SK-N-DZ (cell line): ENCODE results near the gene SGCD.

ENCODE experiments used
- DNase-seq: peaks from one replicate; pipeline ENCODE4 v3.0.0-alpha.2; 2015; ENCODE audit warnings: low spot score
- small RNA-seq, 2 experiments: library from RNA; depleted of rRNA; stranded (forward); fragments of <200 nt; gene quantifications; one replicate each; pipeline ENCODE3, GENCODE V24; 2014

Gene SGCD

GRCh38 chr5:156778139-156778706 lies 451.3 kb downstream of the SGCD start:
- DNase-seq, result no peak

DNA sequence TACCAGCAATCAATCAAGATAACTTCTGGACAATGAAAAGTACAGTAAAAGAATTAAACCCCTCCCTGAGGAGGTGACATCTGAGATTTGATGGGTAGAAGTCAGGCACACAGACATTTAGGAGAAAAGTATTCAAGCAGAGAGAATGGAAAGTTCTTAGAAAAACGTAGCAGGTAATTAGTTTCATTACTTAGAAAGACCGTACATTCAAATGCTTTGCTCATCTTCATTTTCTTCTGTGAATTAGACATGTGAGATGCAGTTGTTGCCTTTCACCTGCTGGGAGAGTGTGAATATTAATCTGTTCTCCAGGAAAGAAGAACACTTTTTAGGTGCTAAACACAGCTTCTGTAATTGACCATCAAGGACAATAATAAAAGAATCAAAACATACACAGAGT lies 451.8 kb downstream of the SGCD start:
- DNase-seq, result no peak

- DNase-seq, result no peak
These were observed 452.5 kb downstream of the SGCD start for GRCh38 chr5:156779436-156779835.

- no peak for DNase-seq
These were observed 456.1 kb downstream of the SGCD start for GRCh38 chr5:156783092-156783491.

DNA sequence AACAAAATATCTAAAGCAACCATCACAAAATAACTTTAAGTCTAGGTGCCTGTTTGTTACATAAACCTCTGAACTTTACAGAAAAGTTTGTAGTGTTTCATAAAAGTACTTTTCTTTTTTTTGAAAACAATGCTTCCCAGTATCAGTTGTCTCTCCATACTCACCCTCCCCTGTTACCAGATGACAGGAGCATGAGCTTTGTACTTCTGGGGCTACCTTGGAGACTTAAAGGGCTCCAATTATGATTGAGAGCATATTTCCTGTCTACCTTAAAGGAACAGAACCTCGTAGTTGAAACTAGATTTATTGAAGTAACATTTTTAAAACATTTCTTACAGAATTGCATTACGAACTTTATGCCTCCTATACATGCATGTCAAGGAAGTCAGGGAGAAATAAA lies 467.7 kb downstream of the SGCD start:
- no peak for DNase-seq

DNA sequence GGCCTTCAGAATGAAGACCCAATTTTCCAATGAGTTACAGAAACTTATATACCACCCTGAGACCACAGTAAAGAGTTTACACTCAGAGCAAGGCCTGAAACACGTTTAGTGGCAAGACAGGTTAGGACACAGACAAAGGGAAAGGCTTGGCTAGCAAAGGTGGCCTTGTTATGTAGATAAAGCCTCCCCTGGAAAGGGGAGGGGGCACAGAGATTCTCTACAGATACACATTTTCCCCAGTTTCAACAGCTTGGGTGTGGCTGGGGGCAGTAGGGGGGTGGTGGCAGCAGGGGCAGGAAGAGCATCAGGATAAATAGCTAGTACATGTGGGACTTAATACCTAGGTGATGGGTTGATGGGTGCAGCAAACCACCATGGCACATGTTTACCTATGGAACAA lies 471.2 kb downstream of the SGCD start:
- no peak for DNase-seq

DNA sequence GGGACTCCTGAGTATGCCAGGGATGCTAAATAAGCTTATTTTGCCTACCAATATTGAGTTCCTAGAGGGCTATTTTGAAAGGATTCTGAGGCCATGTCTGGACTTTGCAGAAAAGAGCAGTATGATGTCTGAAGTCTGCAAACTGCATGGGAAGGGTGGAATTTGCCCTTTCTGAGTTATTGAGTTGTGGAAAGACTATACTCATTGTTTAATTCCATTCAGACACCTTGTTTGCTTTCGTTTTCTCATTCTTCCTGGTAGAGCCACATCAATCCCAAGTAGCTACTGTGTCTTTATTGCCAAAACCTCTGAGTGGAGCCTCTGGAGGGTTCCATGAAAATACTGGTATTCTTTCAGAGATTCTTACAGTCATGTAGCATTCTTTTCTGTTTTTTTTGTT lies 472.2 kb downstream of the SGCD start:
- no peak for DNase-seq

DNA sequence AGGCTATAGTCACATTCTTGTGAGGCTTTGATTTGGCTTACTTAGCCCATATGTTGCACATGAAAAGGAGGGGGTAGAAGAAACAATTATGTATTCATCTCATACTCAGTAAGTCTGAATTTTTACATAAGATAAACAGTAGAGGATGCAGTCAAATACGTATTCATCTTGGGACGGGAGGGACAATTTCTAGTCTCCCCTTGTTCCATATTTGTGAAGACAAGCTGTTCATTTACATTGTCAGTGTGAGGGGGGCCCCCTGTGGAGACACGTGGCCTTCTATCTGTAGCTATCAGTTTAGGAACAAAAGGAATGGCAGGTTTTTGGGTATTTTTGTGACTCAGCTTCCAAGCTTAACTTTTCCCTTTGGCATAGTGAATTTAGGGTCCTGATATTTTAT lies 474.0 kb downstream of the SGCD start:
- DNase-seq, result no peak

- no peak for DNase-seq
These were observed 475.5 kb downstream of the SGCD start for GRCh38 chr5:156802501-156802900.

GRCh38 chr5:156803404-156803803 lies 476.4 kb downstream of the SGCD start:
- DNase-seq, result no peak

DNA sequence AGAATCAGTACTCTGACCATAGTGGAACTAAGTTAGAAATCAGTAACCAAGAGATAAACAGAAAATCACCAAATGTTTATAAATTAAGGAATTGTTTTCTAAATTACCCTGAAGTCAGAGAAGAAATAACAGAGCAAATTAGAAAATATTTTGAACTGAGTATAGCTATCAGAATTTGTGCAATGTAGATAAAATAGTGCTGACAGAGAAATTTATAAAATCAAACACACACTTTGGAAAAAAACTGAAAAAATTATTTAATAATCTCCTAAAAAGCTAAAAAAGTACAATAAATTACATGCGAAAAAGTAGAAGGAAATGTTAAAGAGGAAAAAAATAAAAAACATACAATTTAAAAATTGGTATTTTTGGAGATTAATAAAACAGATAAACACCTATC lies 486.0 kb downstream of the SGCD start:
- no peak for DNase-seq

DNA sequence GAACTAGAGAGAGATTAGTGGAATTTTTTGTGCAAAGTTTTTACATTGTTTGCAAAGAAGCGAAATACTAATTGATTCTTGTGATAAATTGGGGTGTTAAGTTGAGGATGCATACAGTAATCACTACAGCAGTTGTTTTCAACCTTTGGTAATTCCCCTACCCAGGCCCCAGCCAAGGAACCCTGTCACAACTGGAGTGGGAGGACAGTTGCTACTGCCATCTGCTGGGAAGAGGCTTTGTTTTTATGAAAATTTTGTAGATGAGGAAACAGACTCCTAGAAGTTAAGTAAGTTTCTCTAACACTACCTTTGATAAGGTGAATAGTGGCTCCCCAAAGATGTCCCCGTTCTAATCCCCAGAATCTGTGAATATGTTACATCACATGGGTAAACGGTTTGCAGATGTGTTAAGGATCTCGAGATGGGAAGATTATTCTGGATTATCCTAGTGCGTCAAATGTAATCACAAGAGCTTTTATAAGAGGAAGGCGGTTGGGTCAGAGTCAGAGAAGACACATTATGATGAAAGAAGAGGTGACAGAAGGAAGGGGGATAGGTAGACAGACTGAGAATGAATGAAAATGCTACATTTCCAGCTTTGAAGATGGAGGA lies 489.1 kb downstream of the SGCD start:
- peak; percentile 6 for DNase-seq

Small RNAs within 50 kb of the gene (small RNA-seq; reads per million reads assigned to genes)
- gene AC027308.1, result 0 reads per million in 2 experiments
- 0 reads per million in 2 experiments for gene RNU6-556P
